SK-N-MC (cell line): ENCODE results near the gene RSRC2.

Source experiments
- EZH2 ChIP-seq: fragments of 200-600 bp; sonication (generic); IDR thresholded peaks from one replicate; pipeline ENCODE4 v1.6.1; 2017; ENCODE audit warnings: antibody characterized with exemption
- POLR2AphosphoS5 ChIP-seq: IDR thresholded peaks from 2 replicates; pipeline ENCODE4 v1.6.1; 2012; ENCODE audit warnings: mild to moderate bottlenecking, low read depth, low read length, borderline replicate concordance

GRCh38 chr12:122523846-122524718 lies 2.7 kb downstream of the RSRC2 start:
- TF ChIP-seq POLR2AphosphoS5 (no peak), EZH2 (no peak)
